WERI-Rb-1 (cell line): ENCODE measurements around the gene NTNG1.

Source experiments
- DNase-seq: peaks from one replicate; pipeline ENCODE4 v3.0.0-alpha.2; 2020
- H3K27ac ChIP-seq: fragments of 250-450 bp; sonication (Bioruptor Pico); 2 replicates; pipeline ENCODE4 v1.5.1; 2020; ENCODE audit warnings: mild to moderate bottlenecking, moderate library complexity
- H3K27me3 ChIP-seq: fragments of 250-450 bp; sonication (Bioruptor Pico); 2 replicates; pipeline ENCODE4 v1.5.1; 2021; ENCODE audit warnings: mild to moderate bottlenecking, low read depth, moderate library complexity; ENCODE audit not compliant: insufficient read depth, severe bottlenecking
- H3K36me3 ChIP-seq: fragments of 250-450 bp; sonication (Bioruptor Pico); 2 replicates; pipeline ENCODE4 v1.5.1; 2020; ENCODE audit warnings: mild to moderate bottlenecking, moderate library complexity
- H3K4me3 ChIP-seq: 2 replicates; pipeline ENCODE4 v1.5.1; 2011; ENCODE audit warnings: low read depth, mild to moderate bottlenecking, control low read depth, low read length
- H3K9me3 ChIP-seq: fragments of 250-450 bp; sonication (Bioruptor Pico); 2 replicates; pipeline ENCODE4 v1.5.1; 2021; ENCODE audit warnings: mild to moderate bottlenecking, moderate library complexity; ENCODE audit not compliant: severe bottlenecking
- CTCF ChIP-seq: IDR thresholded peaks from 2 replicates; pipeline ENCODE4 v1.5.1; 2011; ENCODE audit warnings: low read depth, mild to moderate bottlenecking, control low read depth, inconsistent platforms, low read length

The NTNG1 gene

DNA sequence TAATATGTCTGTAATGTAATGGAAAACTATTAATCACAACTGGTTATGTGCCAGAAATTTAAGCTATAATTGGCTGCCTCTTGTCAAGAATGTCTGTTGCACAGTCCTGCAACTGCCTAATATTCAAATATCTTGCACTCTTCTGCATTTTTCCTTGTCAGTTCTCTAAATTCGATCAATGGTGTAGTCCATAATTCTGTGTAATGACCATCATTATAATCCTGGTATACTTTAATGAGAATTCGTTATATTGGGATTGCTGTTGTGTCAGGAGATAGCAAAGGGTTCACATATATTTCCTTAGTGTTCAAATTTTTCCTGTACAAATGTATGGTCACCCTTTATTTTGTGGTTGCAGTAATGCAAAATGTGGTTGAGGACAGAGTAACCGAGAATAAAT, 4.8 kb downstream of the NTNG1 start:
- no peak overlapping the region for H3K27ac ChIP-seq
- no peaks in the 10 kb centered on the region for H3K27me3 ChIP-seq
- H3K9me3 ChIP-seq = no peaks in the 10 kb centered on the region
- no peaks in the 10 kb centered on the region for H3K36me3 ChIP-seq
- DNase-seq = no peak
- H3K4me3 ChIP-seq = no peak overlapping the region
- TF ChIP-seq CTCF = no peak

DNA sequence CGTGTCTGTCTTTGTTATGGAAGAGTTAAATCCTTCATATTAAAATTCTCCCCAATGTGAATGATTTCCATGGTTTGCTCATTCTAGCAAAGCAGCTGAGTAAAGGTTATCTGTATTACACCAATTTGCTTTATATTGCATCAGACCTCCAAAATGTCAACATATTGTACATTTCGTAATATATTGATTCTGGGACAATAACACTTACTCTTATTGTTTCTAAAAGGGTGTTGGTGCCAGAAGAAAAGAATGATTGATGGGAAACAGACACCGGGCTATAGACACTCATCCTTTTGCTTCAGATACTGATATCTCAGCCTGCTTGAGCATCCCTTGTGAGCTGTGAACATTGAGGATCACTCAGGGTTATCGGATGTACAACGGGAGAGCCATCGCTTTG, 7.0 kb downstream of the NTNG1 start:
- TF ChIP-seq CTCF = no peak
- no peak overlapping the region for H3K4me3 ChIP-seq
- no peaks in the 10 kb centered on the region for H3K27me3 ChIP-seq
- no peaks in the 10 kb centered on the region for H3K9me3 ChIP-seq
- no peak for DNase-seq
- H3K36me3 ChIP-seq = no peaks in the 10 kb centered on the region
- no peak overlapping the region for H3K27ac ChIP-seq

DNA sequence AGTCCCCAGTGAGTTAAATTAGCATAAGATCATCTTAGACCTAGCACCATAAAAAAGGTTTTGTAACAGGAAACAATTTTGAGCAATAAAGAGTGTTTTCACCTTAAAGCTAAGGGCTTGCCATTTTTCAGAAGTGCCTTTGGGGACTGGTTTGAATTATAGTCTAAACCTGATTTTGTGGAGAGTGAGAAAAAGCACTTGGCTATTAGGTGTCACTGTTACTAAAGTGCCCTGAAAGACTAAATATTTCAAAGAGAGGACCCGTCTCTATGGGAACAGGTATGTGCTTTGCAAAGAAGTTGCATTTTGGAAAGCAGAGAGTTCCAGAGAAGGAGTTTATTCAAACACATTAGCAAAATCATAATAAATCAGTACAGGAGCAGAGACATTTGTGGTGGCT, 9.1 kb downstream of the NTNG1 start:
- Histone ChIP-seq H3K4me3 (no peak overlapping the region), H3K36me3 (no peaks in the 10 kb centered on the region), H3K9me3 (no peaks in the 10 kb centered on the region), H3K27ac (no peak overlapping the region), H3K27me3 (no peaks in the 10 kb centered on the region)
- DNase-seq = no peak
- no peak for TF ChIP-seq CTCF

GRCh38 chr1:107151295-107151694, 10.5 kb downstream of the NTNG1 start:
- no peak for TF ChIP-seq CTCF

GRCh38 chr1:107152395-107152794, 11.6 kb downstream of the NTNG1 start:
- H3K27me3 ChIP-seq = no peaks in the 10 kb centered on the region
- H3K27ac ChIP-seq = no peak overlapping the region
- no peak for DNase-seq
- no peaks in the 10 kb centered on the region for H3K36me3 ChIP-seq
- no peak for TF ChIP-seq CTCF
- H3K9me3 ChIP-seq = no peaks in the 10 kb centered on the region
- H3K4me3 ChIP-seq = no peak overlapping the region

More at GRCh38 chr1:107151295-107151694, 10.5 kb downstream of the NTNG1 start:
- no peak overlapping the region for H3K4me3 ChIP-seq
- no peaks in the 10 kb centered on the region for H3K9me3 ChIP-seq
- DNase-seq = no peak
- no peaks in the 10 kb centered on the region for H3K36me3 ChIP-seq
- H3K27me3 ChIP-seq = no peaks in the 10 kb centered on the region
- H3K27ac ChIP-seq = no peak overlapping the region

DNA sequence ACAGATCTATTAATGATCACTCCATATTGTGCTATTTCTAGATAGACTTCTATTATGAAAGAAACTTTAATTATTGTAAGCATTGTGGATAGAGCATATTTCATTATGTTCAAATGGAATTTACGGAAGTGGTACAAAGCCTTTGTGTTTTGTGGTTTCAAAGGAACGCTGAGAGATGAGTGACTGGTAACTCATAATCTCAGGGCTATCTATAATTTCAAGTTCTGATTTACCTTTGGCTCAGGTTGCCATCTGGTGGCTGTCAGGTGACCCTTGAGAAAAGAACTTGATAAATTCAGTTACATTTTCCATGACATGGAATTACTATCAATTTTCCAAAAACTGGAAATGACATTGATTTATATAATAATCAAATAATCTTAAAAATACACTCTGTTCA, 12.2 kb downstream of the NTNG1 start:
- H3K27ac ChIP-seq = no peak overlapping the region
- DNase-seq = peak; percentile 15
- no peaks in the 10 kb centered on the region for H3K36me3 ChIP-seq
- no peaks in the 10 kb centered on the region for H3K9me3 ChIP-seq
- no peak overlapping the region for H3K4me3 ChIP-seq
- no peaks in the 10 kb centered on the region for H3K27me3 ChIP-seq
- TF ChIP-seq CTCF = no peak
